ENCODE data around the gene MTHFD1L.
"Not testable (repeated sequence)": the region's sequence is repeated elsewhere in the genome, so short reads cannot be mapped to it uniquely, and the experiment has no call there.

Gene MTHFD1L

GRCh38 chr6:151016107-151016506 is 150.6 kb downstream of the MTHFD1L start:
- no peak for DNase-seq (ENCODE audit: low spot score)

GRCh38 chr6:151018046-151018445 is 152.5 kb downstream of the MTHFD1L start:
- no peak for DNase-seq (ENCODE audit: low spot score)

- DNase-seq (ENCODE audit: low spot score), result no peak
These were observed 153.6 kb downstream of the MTHFD1L start for GRCh38 chr6:151018911-151019782.

GRCh38 chr6:151021896-151022295 is 156.4 kb downstream of the MTHFD1L start:
- DNase-seq (ENCODE audit: low spot score), result no peak

GRCh38 chr6:151022492-151022891 is 157.0 kb downstream of the MTHFD1L start:
- peak; percentile 63 for DNase-seq (ENCODE audit: low spot score)

- no peak for DNase-seq (ENCODE audit: low spot score)
These were observed 157.8 kb downstream of the MTHFD1L start for GRCh38 chr6:151023342-151023741.

GRCh38 chr6:151024597-151024996 is 159.1 kb downstream of the MTHFD1L start:
- DNase-seq (ENCODE audit: low spot score), result no peak

- no peak for DNase-seq (ENCODE audit: low spot score)
These were observed 159.6 kb downstream of the MTHFD1L start for GRCh38 chr6:151025076-151025475.

GRCh38 chr6:151026041-151026663 is 160.7 kb downstream of the MTHFD1L start:
- no peak for DNase-seq (ENCODE audit: low spot score)

GRCh38 chr6:151027295-151027747 is 161.8 kb downstream of the MTHFD1L start:
- no peak for DNase-seq (ENCODE audit: low spot score)

GRCh38 chr6:151027936-151028838 is 162.7 kb downstream of the MTHFD1L start:
- DNase-seq (ENCODE audit: low spot score), result no peak

GRCh38 chr6:151029970-151030369 is 164.5 kb downstream of the MTHFD1L start:
- DNase-seq (ENCODE audit: low spot score), result no peak

GRCh38 chr6:151032034-151032433 is 166.5 kb downstream of the MTHFD1L start:
- no peak for DNase-seq (ENCODE audit: low spot score)

- no peak for DNase-seq (ENCODE audit: low spot score)
These were observed 169.6 kb downstream of the MTHFD1L start for GRCh38 chr6:151034825-151035781.

- DNase-seq (ENCODE audit: low spot score), result not testable (repeated sequence)
These were observed 170.8 kb downstream of the MTHFD1L start for GRCh38 chr6:151036211-151036721.

- no peak for DNase-seq (ENCODE audit: low spot score)
These were observed 171.6 kb downstream of the MTHFD1L start for GRCh38 chr6:151036869-151037680.

- DNase-seq (ENCODE audit: low spot score), result no peak
These were observed 173.1 kb downstream of the MTHFD1L start for GRCh38 chr6:151038616-151039015.

GRCh38 chr6:151040888-151041521 is 175.5 kb downstream of the MTHFD1L start:
- DNase-seq (ENCODE audit: low spot score), result not testable (repeated sequence)

GRCh38 chr6:151041686-151042085 is 176.2 kb downstream of the MTHFD1L start:
- DNase-seq (ENCODE audit: low spot score), result no peak

Data from ecto neural progenitor cell (in vitro differentiated cells).